ENCODE results near the gene MS4A4A. TPM values are rescaled to one million over a fixed set of nuclear protein-coding genes. Genes with fewer than 3 reads are reported as not detected.

MS4A4A gene
- total RNA-seq: 10 to 100 TPM; 12.3 to 64.6 (median 19.3) TPM

DNA sequence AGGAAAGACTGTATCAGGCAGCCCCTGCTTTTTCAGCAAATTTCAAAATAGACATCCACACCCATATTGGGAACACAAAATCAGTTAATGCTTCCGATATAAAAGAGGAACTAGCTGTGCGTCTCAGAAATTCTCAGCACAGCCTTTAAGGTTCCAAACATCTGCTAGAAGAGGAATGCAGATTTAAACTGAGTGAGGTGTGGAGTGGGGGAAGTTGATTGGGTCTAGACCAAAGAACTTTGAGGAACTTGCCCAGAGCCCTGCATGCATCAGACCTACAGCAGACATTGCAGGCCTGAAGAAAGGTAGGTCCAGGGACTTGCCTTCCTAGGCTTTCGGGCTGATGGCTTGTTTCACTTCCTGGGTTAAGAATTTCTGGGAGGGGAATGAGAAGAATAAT lies at the start of gene MS4A4A:
MS4A4A (plus strand) TSS at position 255 of the 400 bp plus-strand sequence; CDS start at position 265, 10 bp downstream.
- H3K9me3 ChIP-seq: no peaks in the 10 kb centered on the region
- no peak for DNase-seq (ENCODE audit: extremely low spot score)
- intact Hi-C loops (cut with DNase I): no loop called here
- H3K27me3 ChIP-seq: no peaks in the 10 kb centered on the region
- WGBS: 72% methylated on average over 3 of the region's 3 CpGs
- peak within 1 kb of the TSS; percentile 12 to 37 (median 24) for H3K4me3 ChIP-seq
- TF ChIP-seq POLR2AphosphoS5 (IDR thresholded peaks at IDR 0.05) (peak in 1 of 2 donors; percentile 60), EP300 (IDR thresholded peaks at IDR 0.05) (no peak)
- peak within 1 kb of the TSS; percentile 0 to 23 (median 11) for H3K27ac ChIP-seq (replicated peaks in 1 of 4)
- no peaks in the 10 kb centered on the region for H3K4me1 ChIP-seq
- no peaks in the 10 kb centered on the region for H3K36me3 ChIP-seq

DNA sequence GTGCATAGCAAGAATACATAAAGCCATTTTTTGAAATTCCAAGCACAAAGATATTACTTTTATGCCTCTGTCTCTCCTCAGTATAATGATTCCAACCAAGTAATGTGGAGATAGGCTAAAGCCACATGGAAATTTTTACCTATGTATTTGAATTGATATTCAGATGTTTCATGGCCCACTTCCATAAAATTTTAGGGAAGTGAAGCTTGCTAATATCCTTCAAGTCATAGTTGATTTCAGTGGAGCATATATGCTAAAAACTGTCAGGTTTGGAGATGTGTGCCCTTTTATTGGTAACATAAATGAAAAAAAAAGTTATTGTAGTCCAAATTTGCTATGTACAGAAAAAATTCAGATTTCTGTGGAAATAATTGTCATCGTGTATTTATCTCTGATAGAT lies 49.8 kb upstream of the MS4A4A start:
- intact Hi-C loops (cut with DNase I): no loop called here

DNA sequence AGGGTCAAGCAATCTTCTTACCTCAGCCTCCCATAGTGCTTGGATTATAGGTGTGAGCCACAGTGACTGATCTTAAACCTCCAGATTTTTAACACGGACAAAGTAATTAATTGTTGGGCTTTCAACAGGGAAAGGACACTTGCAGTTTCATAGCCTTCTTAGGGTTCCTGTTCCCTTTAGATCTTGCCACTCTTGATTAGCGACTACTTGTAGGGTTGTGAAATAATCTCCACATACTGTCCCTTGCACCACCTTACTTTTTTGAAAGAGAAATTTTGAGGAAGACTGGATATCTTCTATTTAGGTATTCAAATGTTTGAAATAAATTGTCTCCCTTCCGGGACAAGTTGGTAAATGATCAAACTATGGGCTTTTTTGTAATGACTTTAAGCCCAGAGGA lies 45.1 kb upstream of the MS4A4A start:
- Histone ChIP-seq H3K9me3 (no peaks in the 10 kb centered on the region), H3K4me3 (no peak overlapping the region), H3K4me1 (no peaks in the 10 kb centered on the region), H3K27ac (replicated peaks in 1 of 4) (no peak overlapping the region), H3K36me3 (no peaks in the 10 kb centered on the region), H3K27me3 (no peaks in the 10 kb centered on the region)
- 69% methylated on average over 3 of the region's 3 CpGs for WGBS
- intact Hi-C loops (cut with DNase I): no loop called here
- TF ChIP-seq, protein P1, sequence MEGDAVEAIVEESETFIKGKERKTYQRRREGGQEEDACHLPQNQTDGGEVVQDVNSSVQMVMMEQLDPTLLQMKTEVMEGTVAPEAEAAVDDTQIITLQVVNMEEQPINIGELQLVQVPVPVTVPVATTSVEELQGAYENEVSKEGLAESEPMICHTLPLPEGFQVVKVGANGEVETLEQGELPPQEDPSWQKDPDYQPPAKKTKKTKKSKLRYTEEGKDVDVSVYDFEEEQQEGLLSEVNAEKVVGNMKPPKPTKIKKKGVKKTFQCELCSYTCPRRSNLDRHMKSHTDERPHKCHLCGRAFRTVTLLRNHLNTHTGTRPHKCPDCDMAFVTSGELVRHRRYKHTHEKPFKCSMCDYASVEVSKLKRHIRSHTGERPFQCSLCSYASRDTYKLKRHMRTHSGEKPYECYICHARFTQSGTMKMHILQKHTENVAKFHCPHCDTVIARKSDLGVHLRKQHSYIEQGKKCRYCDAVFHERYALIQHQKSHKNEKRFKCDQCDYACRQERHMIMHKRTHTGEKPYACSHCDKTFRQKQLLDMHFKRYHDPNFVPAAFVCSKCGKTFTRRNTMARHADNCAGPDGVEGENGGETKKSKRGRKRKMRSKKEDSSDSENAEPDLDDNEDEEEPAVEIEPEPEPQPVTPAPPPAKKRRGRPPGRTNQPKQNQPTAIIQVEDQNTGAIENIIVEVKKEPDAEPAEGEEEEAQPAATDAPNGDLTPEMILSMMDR (IDR thresholded peaks at IDR 0.05): no peak
- TF ChIP-seq POLR2A (IDR thresholded peaks at IDR 0.05; ENCODE audit: low read depth): no peak
- TF ChIP-seq EP300 (IDR thresholded peaks at IDR 0.05): no peak
- no peak for TF ChIP-seq POLR2AphosphoS5 (IDR thresholded peaks at IDR 0.05)
- no peak for DNase-seq (ENCODE audit: extremely low spot score)

More for the DNA sequence above, 49.8 kb upstream of the MS4A4A start:
- H3K27me3 ChIP-seq: no peaks in the 10 kb centered on the region
- no peak for TF ChIP-seq POLR2A (IDR thresholded peaks at IDR 0.05; ENCODE audit: low read depth)
- TF ChIP-seq, protein P1 (IDR thresholded peaks at IDR 0.05): no peak
- TF ChIP-seq POLR2AphosphoS5 (IDR thresholded peaks at IDR 0.05): no peak
- no peak for TF ChIP-seq EP300 (IDR thresholded peaks at IDR 0.05)
- WGBS: 67% methylated on average over 1 of the region's 1 CpG
- H3K27ac ChIP-seq (replicated peaks in 1 of 4): no peak overlapping the region
- no peak overlapping the region for H3K4me3 ChIP-seq
- no peaks in the 10 kb centered on the region for H3K36me3 ChIP-seq
- H3K4me1 ChIP-seq: no peaks in the 10 kb centered on the region
- no peak for DNase-seq (ENCODE audit: extremely low spot score)
- no peaks in the 10 kb centered on the region for H3K9me3 ChIP-seq

DNA sequence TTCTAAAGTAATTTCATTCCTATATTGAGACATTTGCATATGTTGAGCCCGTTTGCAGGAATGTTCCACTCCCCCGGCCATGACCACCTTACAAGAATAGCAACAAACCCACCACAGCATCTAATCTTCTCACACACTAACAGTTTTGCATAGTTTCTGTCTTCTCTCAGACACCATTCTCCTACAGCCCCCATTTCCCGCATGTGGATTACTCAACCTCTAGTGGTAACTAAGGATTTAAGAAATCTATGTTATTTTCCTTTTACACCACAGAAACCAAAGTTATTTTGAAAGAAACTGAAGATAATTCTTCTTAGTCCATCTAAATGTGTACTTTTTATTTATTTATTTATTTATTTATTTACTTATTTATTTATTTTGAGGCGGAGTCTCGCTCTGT lies 39.8 kb upstream of the MS4A4A start:
- intact Hi-C loops (cut with DNase I): no loop called here
- TF ChIP-seq POLR2AphosphoS5 (IDR thresholded peaks at IDR 0.05) (no peak), POLR2A (IDR thresholded peaks at IDR 0.05; ENCODE audit: low read depth) (no peak), EP300 (IDR thresholded peaks at IDR 0.05) (no peak)
- TF ChIP-seq, protein P1 (IDR thresholded peaks at IDR 0.05): no peak
- WGBS: 82% methylated on average over 5 of the region's 5 CpGs
- H3K4me1 ChIP-seq: no peaks in the 10 kb centered on the region
- H3K27me3 ChIP-seq: no peaks in the 10 kb centered on the region
- H3K36me3 ChIP-seq: no peaks in the 10 kb centered on the region
- no peak for DNase-seq (ENCODE audit: extremely low spot score)
- H3K27ac ChIP-seq (replicated peaks in 1 of 4): no peak overlapping the region
- H3K9me3 ChIP-seq: no peaks in the 10 kb centered on the region
- no peak overlapping the region for H3K4me3 ChIP-seq

DNA sequence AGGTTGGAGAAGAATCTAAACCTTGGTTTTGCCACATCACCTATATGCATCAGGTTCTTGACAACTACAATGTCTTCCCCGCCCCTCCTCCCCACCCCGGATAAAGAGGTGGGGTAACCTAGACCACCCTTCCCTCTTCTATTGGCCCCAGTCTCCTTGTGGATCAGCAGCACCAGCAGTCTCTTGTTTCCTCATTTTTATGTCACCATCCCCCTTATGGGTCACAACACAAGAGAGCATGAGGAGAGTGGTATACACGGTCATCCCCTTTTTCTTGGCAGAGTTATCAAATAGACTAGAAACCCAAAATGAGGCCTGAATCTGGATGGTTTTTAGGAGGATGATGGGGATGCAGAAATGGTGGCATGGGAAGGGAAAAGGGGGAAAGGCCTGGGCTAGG lies 38.7 kb upstream of the MS4A4A start:
- no peak for DNase-seq (ENCODE audit: extremely low spot score)
- 77% methylated on average over 3 of the region's 3 CpGs for WGBS
- Histone ChIP-seq H3K36me3 (no peaks in the 10 kb centered on the region), H3K27me3 (no peaks in the 10 kb centered on the region), H3K4me3 (no peak overlapping the region), H3K9me3 (no peaks in the 10 kb centered on the region), H3K4me1 (no peaks in the 10 kb centered on the region), H3K27ac (replicated peaks in 1 of 4) (peak overlapping the region in 1 of 4 donors; percentile 6)
- TF ChIP-seq EP300 (IDR thresholded peaks at IDR 0.05) (no peak), POLR2A (IDR thresholded peaks at IDR 0.05; ENCODE audit: low read depth) (no peak), POLR2AphosphoS5 (IDR thresholded peaks at IDR 0.05) (no peak)
- TF ChIP-seq, protein P1 (IDR thresholded peaks at IDR 0.05): no peak
- intact Hi-C loops (cut with DNase I): no loop called here

All from esophagus muscularis mucosa (tissue), 4 donors.